ENCODE measurements around the gene CTSL.

The CTSL gene

GRCh38 chr9:87701931-87702421 is 23.9 kb upstream of the CTSL start:
- no peak for DNase-seq (ENCODE audit: insufficient read length, low spot score)
- no peak for FAIRE-seq
- TF ChIP-seq, protein P1, sequence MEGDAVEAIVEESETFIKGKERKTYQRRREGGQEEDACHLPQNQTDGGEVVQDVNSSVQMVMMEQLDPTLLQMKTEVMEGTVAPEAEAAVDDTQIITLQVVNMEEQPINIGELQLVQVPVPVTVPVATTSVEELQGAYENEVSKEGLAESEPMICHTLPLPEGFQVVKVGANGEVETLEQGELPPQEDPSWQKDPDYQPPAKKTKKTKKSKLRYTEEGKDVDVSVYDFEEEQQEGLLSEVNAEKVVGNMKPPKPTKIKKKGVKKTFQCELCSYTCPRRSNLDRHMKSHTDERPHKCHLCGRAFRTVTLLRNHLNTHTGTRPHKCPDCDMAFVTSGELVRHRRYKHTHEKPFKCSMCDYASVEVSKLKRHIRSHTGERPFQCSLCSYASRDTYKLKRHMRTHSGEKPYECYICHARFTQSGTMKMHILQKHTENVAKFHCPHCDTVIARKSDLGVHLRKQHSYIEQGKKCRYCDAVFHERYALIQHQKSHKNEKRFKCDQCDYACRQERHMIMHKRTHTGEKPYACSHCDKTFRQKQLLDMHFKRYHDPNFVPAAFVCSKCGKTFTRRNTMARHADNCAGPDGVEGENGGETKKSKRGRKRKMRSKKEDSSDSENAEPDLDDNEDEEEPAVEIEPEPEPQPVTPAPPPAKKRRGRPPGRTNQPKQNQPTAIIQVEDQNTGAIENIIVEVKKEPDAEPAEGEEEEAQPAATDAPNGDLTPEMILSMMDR (IDR thresholded peaks at IDR 0.05; ENCODE audit: insufficient read depth, missing control alignments), result no peak

DNA sequence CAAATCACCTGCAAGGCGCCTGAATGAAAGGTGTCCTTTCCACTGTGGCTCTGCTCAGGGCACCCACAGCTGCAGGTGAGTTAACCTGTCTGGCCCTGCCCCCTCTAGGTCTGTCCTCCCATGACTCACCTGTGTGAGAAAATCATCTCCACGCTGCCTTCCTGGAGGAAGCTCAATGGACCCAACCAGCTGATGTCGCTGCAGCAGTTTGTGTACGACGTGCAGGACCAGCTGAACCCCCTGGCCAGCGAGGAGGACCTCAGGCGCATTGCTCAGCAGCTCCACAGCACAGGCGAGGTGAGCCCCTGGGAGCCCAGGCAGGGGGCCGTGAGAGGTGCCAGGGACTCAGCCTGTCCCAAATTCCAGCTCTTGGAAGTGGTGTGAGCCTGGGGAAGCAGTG is 23.0 kb upstream of the CTSL start:
- DNase-seq (ENCODE audit: insufficient read length, low spot score) (no peak), FAIRE-seq (no peak)
- TF ChIP-seq, protein P1 (IDR thresholded peaks at IDR 0.05; ENCODE audit: insufficient read depth, missing control alignments), result no peak

DNA sequence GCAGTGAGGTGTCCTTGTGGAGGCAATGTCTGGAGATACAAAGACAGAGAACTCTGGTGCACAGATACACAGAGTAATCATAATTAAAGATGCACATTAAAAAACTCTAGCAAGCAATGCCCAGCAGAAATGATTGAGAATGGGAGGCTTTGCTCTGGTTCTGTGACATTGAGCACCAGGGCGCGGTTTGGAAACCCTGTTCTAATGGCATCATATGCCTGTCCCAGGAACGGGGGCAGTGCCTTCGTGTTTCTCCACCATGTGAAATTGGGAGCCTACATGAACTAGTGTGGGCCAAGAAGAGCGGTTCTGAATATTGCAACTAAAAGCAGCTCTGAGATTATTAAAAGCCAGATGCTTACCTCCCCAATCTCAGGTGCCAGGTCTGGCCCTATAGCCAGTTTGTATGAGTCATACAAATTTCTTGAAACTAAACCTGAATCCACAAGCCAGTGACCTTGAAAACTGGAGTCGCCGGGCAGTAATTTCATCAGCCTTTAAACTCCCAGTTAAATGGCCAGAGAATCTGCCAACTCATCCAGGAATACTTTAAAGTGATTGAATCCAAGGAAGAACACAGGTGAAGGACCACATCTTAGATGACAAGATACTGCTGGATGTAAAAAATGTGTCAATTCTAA is 22.2 kb upstream of the CTSL start:
- DNase-seq (ENCODE audit: insufficient read length, low spot score), result no peak
- TF ChIP-seq, protein P1 (IDR thresholded peaks at IDR 0.05; ENCODE audit: insufficient read depth, missing control alignments), result no peak
- no peak for FAIRE-seq

- DNase-seq (ENCODE audit: insufficient read length, low spot score), result no peak
- TF ChIP-seq, protein P1 (IDR thresholded peaks at IDR 0.05; ENCODE audit: insufficient read depth, missing control alignments), result no peak
- FAIRE-seq, result no peak
These were observed 21.6 kb upstream of the CTSL start for GRCh38 chr9:87704342-87704741.

- no peak for DNase-seq (ENCODE audit: insufficient read length, low spot score)
- TF ChIP-seq, protein P1 (IDR thresholded peaks at IDR 0.05; ENCODE audit: insufficient read depth, missing control alignments), result no peak
- no peak for FAIRE-seq
These were observed 19.7 kb upstream of the CTSL start for GRCh38 chr9:87706066-87706739.

GRCh38 chr9:87707805-87708506 is 18.0 kb upstream of the CTSL start:
- TF ChIP-seq, protein P1 (IDR thresholded peaks at IDR 0.05; ENCODE audit: insufficient read depth, missing control alignments), result no peak
- FAIRE-seq, result no peak

More at GRCh38 chr9:87707805-87708506, 18.0 kb upstream of the CTSL start:
- no peak for DNase-seq (ENCODE audit: insufficient read length, low spot score)

All from D721Med (cell line).